ENCODE data around the gene LEKR1. TPM values are rescaled to one million over a fixed set of nuclear protein-coding genes. Genes with fewer than 3 reads are reported as not detected.

LEKR1 gene
- total RNA-seq, 4 donors from 2014 or later, result 6.3 to 7.5 (median 6.8) TPM

GRCh38 chr3:157078131-157078810, 252.1 kb downstream of the LEKR1 start:
- intact Hi-C loops (cut with DNase I), result loop anchor here (10.0 kb wide), 1 partner anchor 253 kb away; the partner anchor contains the start of gene LEKR1
- no peaks in the 10 kb centered on the region for H3K9me3 ChIP-seq
- no peak overlapping the region for H3K4me3 ChIP-seq (replicated peaks in 1 of 3)
- H3K27me3 ChIP-seq, result no peaks in the 10 kb centered on the region
- TF ChIP-seq CTCF (IDR thresholded peaks at IDR 0.05) (no peak), POLR2A (IDR thresholded peaks at IDR 0.05) (no peak)
- DNase-seq, result no peak
- peaks cover 0 to 31% of the 10 kb centered on the region in 2 donors for H3K4me1 ChIP-seq
- no peaks in the 10 kb centered on the region for H3K36me3 ChIP-seq
- WGBS, 2 donors, result 83 to 87% methylated on average over 5 of the region's 5 CpGs
- H3K27ac ChIP-seq, result peak overlapping the region in 1 of 3 donors; percentile 13

- H3K9me3 ChIP-seq, result no peaks in the 10 kb centered on the region
- no peak overlapping the region for H3K27ac ChIP-seq
- no peak for DNase-seq
- TF ChIP-seq CTCF (IDR thresholded peaks at IDR 0.05), result no peak
- TF ChIP-seq POLR2A (IDR thresholded peaks at IDR 0.05), result no peak
- no peaks in the 10 kb centered on the region for H3K27me3 ChIP-seq
- 96 to 97% methylated on average over 2 of the region's 2 CpGs for WGBS, 2 donors
- peaks cover 0 to 31% of the 10 kb centered on the region in 2 donors for H3K4me1 ChIP-seq
- no peaks in the 10 kb centered on the region for H3K36me3 ChIP-seq
- H3K4me3 ChIP-seq (replicated peaks in 1 of 3), result no peak overlapping the region
- intact Hi-C loops (cut with DNase I), result loop anchor here (10.0 kb wide), 1 partner anchor 254 kb away; the partner anchor contains the start of gene LEKR1
Observed at GRCh38 chr3:157078811-157079185, 252.6 kb downstream of the LEKR1 start.

GRCh38 chr3:157079676-157080369, 253.7 kb downstream of the LEKR1 start:
- Histone ChIP-seq H3K27me3 (no peaks in the 10 kb centered on the region), H3K4me1 (peaks cover 0 to 31% of the 10 kb centered on the region in 2 donors), H3K4me3 (replicated peaks in 1 of 3) (no peak overlapping the region), H3K36me3 (no peaks in the 10 kb centered on the region), H3K9me3 (no peaks in the 10 kb centered on the region), H3K27ac (peak overlapping the region in 2 of 3 donors; percentile 21 to 50)
- 48 to 53% methylated on average over 11 of the region's 11 CpGs for WGBS, 2 donors
- no peak for TF ChIP-seq POLR2A (IDR thresholded peaks at IDR 0.05)
- no peak for TF ChIP-seq CTCF (IDR thresholded peaks at IDR 0.05)
- DNase-seq, result no peak
- intact Hi-C loops (cut with DNase I), result loop anchor here (5.0 to 10.0 kb wide), 5 partner anchors 57 to 933 kb away; partner anchors contain the start of genes LEKR1, SSR3 and TIPARP

GRCh38 chr3:157081626-157082210, 255.6 kb downstream of the LEKR1 start:
- Histone ChIP-seq H3K36me3 (no peaks in the 10 kb centered on the region), H3K27me3 (no peaks in the 10 kb centered on the region), H3K9me3 (no peaks in the 10 kb centered on the region), H3K27ac (peak overlapping the region in 2 of 3 donors; percentile 19 to 29), H3K4me1 (peaks cover 0 to 28% of the 10 kb centered on the region in 2 donors), H3K4me3 (replicated peaks in 1 of 3) (no peak overlapping the region)
- peak; percentile 89 to 90 for DNase-seq
- 12 to 15% methylated on average over 14 to 15 of the region's 15 CpGs for WGBS, 2 donors
- intact Hi-C loops (cut with DNase I), result loop anchor here (5.0 to 10.0 kb wide), 4 partner anchors 56 to 934 kb away; partner anchors contain the start of genes SSR3 and TIPARP
- TF ChIP-seq POLR2A (IDR thresholded peaks at IDR 0.05) (no peak), CTCF (IDR thresholded peaks at IDR 0.05) (peak; percentile 94 to 99 (median 96))
